HCT116 (cell line): ENCODE data around the gene ASNSD1. TPM values are rescaled to one million over a fixed set of nuclear protein-coding genes. Genes with fewer than 3 reads are reported as not detected.

Experiments used
- ATAC-seq: fragments of 200-7000 bp; cut with Tn5 transposase; 2 replicates; pipeline ENCODE4 v1.9.1; 2020; ENCODE audit warnings: mild to moderate bottlenecking, moderate library complexity
- BruUV-seq: library from RNA; stranded (reverse); fragments of 400-500 nt; replicated peaks from 2 replicates; lab custom pipeline; 2021; lab: Mats Ljungman, UMichigan
- CTCF ChIA-PET: fragments of 300-600 bp; sonication (Branson Sonifier 250); formaldehyde crosslinking; loops from one replicate; lab custom pipeline; 2021; ENCODE audit warnings: antibody characterized with exemption; lab: Charles Lee
- POLR2A ChIA-PET: fragments of 300-600, 350-600 bp; sonication (Branson Sonifier 250); formaldehyde crosslinking; loops from one replicate; lab custom pipeline; 2021; ENCODE audit warnings: antibody characterized with exemption; lab: Charles Lee
- RAD21 ChIA-PET, 2 experiments: fragments of 300-600 bp; sonication (Branson Sonifier 250); formaldehyde crosslinking; loops; one replicate each; lab custom pipeline; 2023; ENCODE audit warnings: low total read pairs in 2 of 2; ENCODE audit not compliant: uncharacterized antibody in 2 of 2, unreplicated experiment in 2 of 2, low non-redundant PET in 1 of 2; lab: Charles Lee
- DNase-seq: peaks from one replicate; pipeline ENCODE4 v3.0.0-alpha.2; 2010; ENCODE audit warnings: low read depth, low spot score
- H2AFZ ChIP-seq: fragments of 200-600 bp; shearing (Covaris generic), sonication (generic); 2 replicates; pipeline ENCODE4 v1.6.1; 2017; ENCODE audit warnings: low read depth, mixed run types, mixed read lengths, antibody characterized with exemption, low read length; ENCODE audit not compliant: poor library complexity, severe bottlenecking
- H3K27ac ChIP-seq: 2 replicates; pipeline ENCODE4 v1.5.1; 2012; ENCODE audit warnings: low read depth, low read length
- H3K27me3 ChIP-seq: fragments of 200-600 bp; sonication (generic); 2 replicates; pipeline ENCODE4 v1.6.1; 2016; ENCODE audit warnings: mixed run types, low read length, mixed read lengths; ENCODE audit not compliant: insufficient read depth
- H3K36me3 ChIP-seq, 2 experiments: fragments of 200-500 bp in 1 of 2; fragments of 200-600 bp in 1 of 2; sonication (Bioruptor generic) in 1 of 2; sonication (generic) in 1 of 2; 2 replicates each; pipeline versions ENCODE4 v1.5.1 to v1.6.1; 2014 to 2016; ENCODE audit warnings: low read length in 2 of 2, inconsistent platforms in 1 of 2, mixed read lengths in 1 of 2, mixed run types in 1 of 2; ENCODE audit not compliant: insufficient read depth in 2 of 2, control insufficient read depth in 1 of 2
- H3K4me1 ChIP-seq, 2 experiments: fragments of 200-600 bp in 1 of 2; sonication (generic) in 1 of 2; 2 replicates each; pipeline versions ENCODE4 v1.5.1 to v1.6.1; 2012 to 2017; ENCODE audit warnings: low read length in 2 of 2, inconsistent platforms in 1 of 2, mild to moderate bottlenecking in 1 of 2, mixed read lengths in 1 of 2, mixed run types in 1 of 2, moderate library complexity in 1 of 2; ENCODE audit not compliant: insufficient read depth in 2 of 2, control insufficient read depth in 1 of 2
- H3K4me2 ChIP-seq: fragments of 200-600 bp; sonication (generic); 2 replicates; pipeline ENCODE4 v1.6.1; 2017; ENCODE audit warnings: mixed run types, low read length, mixed read lengths
- H3K4me3 ChIP-seq, 2 experiments: fragments of 200-600 bp in 1 of 2; sonication (generic) in 1 of 2; replicated peaks in 1 of 2; 2 replicates each; pipeline ENCODE4 v1.5.1; 2011 to 2016; ENCODE audit warnings: low read length in 2 of 2, control low read depth in 1 of 2, low read depth in 1 of 2, mild to moderate bottlenecking in 1 of 2, mixed read lengths in 1 of 2, mixed run types in 1 of 2
- H3K79me2 ChIP-seq: fragments of 200-600 bp; sonication (generic); 2 replicates; pipeline ENCODE4 v1.6.1; 2017; ENCODE audit warnings: mild to moderate bottlenecking, mixed run types, low read length, moderate library complexity, mixed read lengths; ENCODE audit not compliant: insufficient read depth
- H3K9ac ChIP-seq: fragments of 200-600 bp; sonication (generic); 2 replicates; pipeline ENCODE4 v1.6.1; 2016; ENCODE audit warnings: low read length, mixed read lengths
- H3K9me2 ChIP-seq: fragments of 200-600 bp; sonication (generic), shearing (Covaris generic); 2 replicates; pipeline ENCODE4 v1.6.1; 2017; ENCODE audit warnings: mixed run types, mild to moderate bottlenecking, moderate library complexity; ENCODE audit not compliant: insufficient read depth
- H3K9me3 ChIP-seq, 2 experiments: fragments of 200-500 bp in 1 of 2; fragments of 200-600 bp in 1 of 2; sonication (Bioruptor generic) in 1 of 2; sonication (generic) in 1 of 2; 2 replicates each; pipeline ENCODE4 v1.6.1; 2014 to 2017; ENCODE audit warnings: low read length in 2 of 2, mixed read lengths in 2 of 2, inconsistent platforms in 1 of 2, low read depth in 1 of 2, mild to moderate bottlenecking in 1 of 2, mixed run types in 1 of 2, moderate library complexity in 1 of 2; ENCODE audit not compliant: control insufficient read depth in 1 of 2, insufficient read depth in 1 of 2
- H4K20me1 ChIP-seq: fragments of 200-600 bp; sonication (generic), shearing (Covaris generic); 2 replicates; pipeline ENCODE4 v1.6.1; 2017; ENCODE audit warnings: mixed run types, mild to moderate bottlenecking, moderate library complexity; ENCODE audit not compliant: insufficient read depth
- ATF3 ChIP-seq: IDR thresholded peaks from 2 replicates; pipeline ENCODE4 v1.6.1; 2012
- CBX3 ChIP-seq: IDR thresholded peaks from 2 replicates; pipeline ENCODE4 v1.6.1; 2012; ENCODE audit warnings: low read depth
- CEBPB ChIP-seq: IDR thresholded peaks from 2 replicates; pipeline ENCODE4 v1.6.1; 2012; ENCODE audit warnings: low read depth
- EGR1 ChIP-seq: IDR thresholded peaks from 2 replicates; pipeline ENCODE4 v1.6.1; 2012; ENCODE audit warnings: low read depth
- FOSL1 ChIP-seq: IDR thresholded peaks from 2 replicates; pipeline ENCODE4 v1.6.1; 2012; ENCODE audit warnings: low read depth
- MAX ChIP-seq: IDR thresholded peaks from 2 replicates; pipeline ENCODE4 v1.6.1; 2012
- POLR2A ChIP-seq: IDR thresholded peaks from 2 replicates; pipeline ENCODE4 v1.7.0; 2011; ENCODE audit warnings: borderline replicate concordance; ENCODE audit not compliant: insufficient read depth, insufficient read length; ENCODE audit errors: extremely low read depth
- POLR2AphosphoS5 ChIP-seq: IDR thresholded peaks from 2 replicates; pipeline ENCODE4 v1.6.1; 2011; ENCODE audit warnings: mild to moderate bottlenecking, low read depth, low read length, moderate library complexity
- RAD21 ChIP-seq: IDR thresholded peaks from 2 replicates; pipeline ENCODE4 v1.6.1; 2012; ENCODE audit warnings: low read depth, mild to moderate bottlenecking
- SIN3A ChIP-seq: IDR thresholded peaks from 2 replicates; pipeline ENCODE4 v1.6.1; 2012; ENCODE audit warnings: low read depth
- SP1 ChIP-seq: IDR thresholded peaks from 2 replicates; pipeline ENCODE4 v1.6.1; 2012; ENCODE audit warnings: low read depth
- SRF ChIP-seq: IDR thresholded peaks from 2 replicates; pipeline ENCODE4 v1.6.1; 2012; ENCODE audit warnings: low read depth
- YY1 ChIP-seq: IDR thresholded peaks from 2 replicates; pipeline ENCODE4 v1.6.1; 2011; ENCODE audit warnings: low read length, low read depth, moderate library complexity, mild to moderate bottlenecking; ENCODE audit not compliant: insufficient replicate concordance; ENCODE audit errors: extremely low read depth
- ZFX ChIP-seq: fragments of 450-650 bp; IDR thresholded peaks from 2 replicates; pipeline ENCODE4 v1.6.1; 2017
- ZNF274 ChIP-seq: fragments of 200-500 bp; sonication (Bioruptor generic); IDR thresholded peaks from 2 replicates; pipeline ENCODE4 v1.6.1; 2014; ENCODE audit warnings: mild to moderate bottlenecking, low read depth, low read length, inconsistent platforms
- intact Hi-C: fragments of 100-400 bp; cut with micrococcal nuclease; formaldehyde crosslinking; loops from 2 replicates; pipeline ENCODE4 v1.10.0; 2022
- total RNA-seq: library from RNA; stranded (reverse); gene quantifications from one replicate; pipeline ENCODE4 v1.2.1, GENCODE V29; 2021; ENCODE audit not compliant: unreplicated experiment
- TF ChIP-seq, protein P1 (sequence below): IDR thresholded peaks from 2 replicates; pipeline ENCODE4 v1.6.1; 2012; ENCODE audit warnings: low read depth
- TF ChIP-seq, protein P2 (sequence below), 3 experiments: fragments of 200-600 bp in 1 of 3; sonication (generic) in 1 of 3; IDR thresholded peaks in 2 of 3; conservative IDR thresholded peaks in 1 of 3; 2 replicates each; pipeline ENCODE4 v1.5.1; 2012 to 2017; ENCODE audit warnings: low read depth in 2 of 3, low read length in 2 of 3, antibody characterized with exemption in 1 of 3, borderline replicate concordance in 1 of 3, control low read depth in 1 of 3, mild to moderate bottlenecking in 1 of 3, mixed read lengths in 1 of 3, mixed run types in 1 of 3, moderate library complexity in 1 of 3; ENCODE audit not compliant: insufficient read depth in 1 of 3

Gene ASNSD1
- total RNA-seq, 1 experiment from 2014 or later, result 33.6 TPM

GRCh38 chr2:189654641-189655040, 6.6 kb upstream of the ASNSD1 start:
- BruUV-seq, result no TSS peak
- DNase-seq (no peak), ATAC-seq (no peak)
- no peaks in the 10 kb centered on the region for H3K27me3 ChIP-seq
- no peaks in the 10 kb centered on the region for H3K9me3 ChIP-seq
- H3K9me2 ChIP-seq, result no peaks in the 10 kb centered on the region
- no peak overlapping the region for H3K4me3 ChIP-seq
- H3K36me3 ChIP-seq, result no peaks in the 10 kb centered on the region
- no peaks in the 10 kb centered on the region for H3K79me2 ChIP-seq
- no peak overlapping the region for H3K27ac ChIP-seq
- intact Hi-C loops, result no loop called here
- CTCF ChIA-PET, result no interaction called here
- H3K4me2 ChIP-seq, result no peak overlapping the region
- no peaks in the 10 kb centered on the region for H4K20me1 ChIP-seq
- no peak for TF ChIP-seq ZNF274
- no peak for TF ChIP-seq SRF
- no peak for TF ChIP-seq FOSL1
- no peak for TF ChIP-seq MAX
- no peak for TF ChIP-seq SIN3A
- TF ChIP-seq, protein P1, sequence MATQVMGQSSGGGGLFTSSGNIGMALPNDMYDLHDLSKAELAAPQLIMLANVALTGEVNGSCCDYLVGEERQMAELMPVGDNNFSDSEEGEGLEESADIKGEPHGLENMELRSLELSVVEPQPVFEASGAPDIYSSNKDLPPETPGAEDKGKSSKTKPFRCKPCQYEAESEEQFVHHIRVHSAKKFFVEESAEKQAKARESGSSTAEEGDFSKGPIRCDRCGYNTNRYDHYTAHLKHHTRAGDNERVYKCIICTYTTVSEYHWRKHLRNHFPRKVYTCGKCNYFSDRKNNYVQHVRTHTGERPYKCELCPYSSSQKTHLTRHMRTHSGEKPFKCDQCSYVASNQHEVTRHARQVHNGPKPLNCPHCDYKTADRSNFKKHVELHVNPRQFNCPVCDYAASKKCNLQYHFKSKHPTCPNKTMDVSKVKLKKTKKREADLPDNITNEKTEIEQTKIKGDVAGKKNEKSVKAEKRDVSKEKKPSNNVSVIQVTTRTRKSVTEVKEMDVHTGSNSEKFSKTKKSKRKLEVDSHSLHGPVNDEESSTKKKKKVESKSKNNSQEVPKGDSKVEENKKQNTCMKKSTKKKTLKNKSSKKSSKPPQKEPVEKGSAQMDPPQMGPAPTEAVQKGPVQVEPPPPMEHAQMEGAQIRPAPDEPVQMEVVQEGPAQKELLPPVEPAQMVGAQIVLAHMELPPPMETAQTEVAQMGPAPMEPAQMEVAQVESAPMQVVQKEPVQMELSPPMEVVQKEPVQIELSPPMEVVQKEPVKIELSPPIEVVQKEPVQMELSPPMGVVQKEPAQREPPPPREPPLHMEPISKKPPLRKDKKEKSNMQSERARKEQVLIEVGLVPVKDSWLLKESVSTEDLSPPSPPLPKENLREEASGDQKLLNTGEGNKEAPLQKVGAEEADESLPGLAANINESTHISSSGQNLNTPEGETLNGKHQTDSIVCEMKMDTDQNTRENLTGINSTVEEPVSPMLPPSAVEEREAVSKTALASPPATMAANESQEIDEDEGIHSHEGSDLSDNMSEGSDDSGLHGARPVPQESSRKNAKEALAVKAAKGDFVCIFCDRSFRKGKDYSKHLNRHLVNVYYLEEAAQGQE, result no peak
- TF ChIP-seq ATF3, result no peak
- no peak for TF ChIP-seq CEBPB
- no peak for TF ChIP-seq POLR2A
- TF ChIP-seq POLR2AphosphoS5, result no peak
- TF ChIP-seq YY1, result no peak
- no peak for TF ChIP-seq SP1
- no peak for TF ChIP-seq RAD21
- TF ChIP-seq ZFX, result no peak
- no peak for TF ChIP-seq CBX3
- TF ChIP-seq, protein P2, sequence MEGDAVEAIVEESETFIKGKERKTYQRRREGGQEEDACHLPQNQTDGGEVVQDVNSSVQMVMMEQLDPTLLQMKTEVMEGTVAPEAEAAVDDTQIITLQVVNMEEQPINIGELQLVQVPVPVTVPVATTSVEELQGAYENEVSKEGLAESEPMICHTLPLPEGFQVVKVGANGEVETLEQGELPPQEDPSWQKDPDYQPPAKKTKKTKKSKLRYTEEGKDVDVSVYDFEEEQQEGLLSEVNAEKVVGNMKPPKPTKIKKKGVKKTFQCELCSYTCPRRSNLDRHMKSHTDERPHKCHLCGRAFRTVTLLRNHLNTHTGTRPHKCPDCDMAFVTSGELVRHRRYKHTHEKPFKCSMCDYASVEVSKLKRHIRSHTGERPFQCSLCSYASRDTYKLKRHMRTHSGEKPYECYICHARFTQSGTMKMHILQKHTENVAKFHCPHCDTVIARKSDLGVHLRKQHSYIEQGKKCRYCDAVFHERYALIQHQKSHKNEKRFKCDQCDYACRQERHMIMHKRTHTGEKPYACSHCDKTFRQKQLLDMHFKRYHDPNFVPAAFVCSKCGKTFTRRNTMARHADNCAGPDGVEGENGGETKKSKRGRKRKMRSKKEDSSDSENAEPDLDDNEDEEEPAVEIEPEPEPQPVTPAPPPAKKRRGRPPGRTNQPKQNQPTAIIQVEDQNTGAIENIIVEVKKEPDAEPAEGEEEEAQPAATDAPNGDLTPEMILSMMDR (IDR thresholded peaks at IDR 0.05 in 2 of 3, conservative IDR thresholded peaks at IDR 0.05 in 1 of 3; ENCODE audit: borderline replicate concordance in 1 of 3, insufficient read depth in 1 of 3, low read depth in 2 of 3, low read length in 2 of 3), result no peak
- no peak for TF ChIP-seq EGR1
- TF ChIP-seq, all 23 proteins: peak for 0
- Histone ChIP-seq H3K9ac (no peak overlapping the region), H2AFZ (no peak overlapping the region), H3K4me1 (no peaks in the 10 kb centered on the region)
- RAD21 ChIA-PET, result no interaction called here
- POLR2A ChIA-PET, result no interaction called here
